Chondrocyte (in vitro differentiated cells): Measurements from ENCODE around the gene RNASE7. TPM values are rescaled to one million over a fixed set of nuclear protein-coding genes. Genes with fewer than 3 reads are reported as not detected.

Experiments
- DNase-seq: peaks from one replicate; pipeline ENCODE4 v3.0.0; 2021; ENCODE audit warnings: mixed read lengths, low spot score
- H3K27ac Mint-ChIP-seq: one replicate; pipeline ENCODE4 v1.8.0; 2021; ENCODE audit warnings: mild to moderate bottlenecking, moderate library complexity, mixed read lengths; ENCODE audit not compliant: unreplicated experiment
- H3K27me3 Mint-ChIP-seq: 2 replicates; pipeline ENCODE4 v1.8.0; 2021; ENCODE audit warnings: low read depth, mixed read lengths
- H3K36me3 Mint-ChIP-seq: 2 replicates; pipeline ENCODE4 v1.8.0; 2021; ENCODE audit warnings: low read depth, mixed read lengths
- H3K4me1 Mint-ChIP-seq: 2 replicates; pipeline ENCODE4 v1.8.0; 2021; ENCODE audit warnings: low read depth, mild to moderate bottlenecking, mixed read lengths
- H3K4me3 Mint-ChIP-seq: one replicate; pipeline ENCODE4 v1.8.0; 2021; ENCODE audit warnings: mild to moderate bottlenecking, moderate library complexity, mixed read lengths; ENCODE audit not compliant: unreplicated experiment
- H3K9me3 Mint-ChIP-seq: 2 replicates; pipeline ENCODE4 v1.8.0; 2021; ENCODE audit warnings: low read depth, mixed read lengths
- CTCF ChIP-seq: fragments of 200-600 bp; sonication (generic); IDR thresholded peaks from 2 replicates; pipeline ENCODE4 v1.5.0; 2021; ENCODE audit warnings: antibody characterized with exemption, mild to moderate bottlenecking, moderate library complexity
- total RNA-seq: library from RNA; stranded (reverse); gene quantifications from 3 replicates; pipeline ENCODE4 v1.2.1, GENCODE V29; 2021

RNASE7 gene
- total RNA-seq, 1 donor from 2014 or later: not detected

DNA sequence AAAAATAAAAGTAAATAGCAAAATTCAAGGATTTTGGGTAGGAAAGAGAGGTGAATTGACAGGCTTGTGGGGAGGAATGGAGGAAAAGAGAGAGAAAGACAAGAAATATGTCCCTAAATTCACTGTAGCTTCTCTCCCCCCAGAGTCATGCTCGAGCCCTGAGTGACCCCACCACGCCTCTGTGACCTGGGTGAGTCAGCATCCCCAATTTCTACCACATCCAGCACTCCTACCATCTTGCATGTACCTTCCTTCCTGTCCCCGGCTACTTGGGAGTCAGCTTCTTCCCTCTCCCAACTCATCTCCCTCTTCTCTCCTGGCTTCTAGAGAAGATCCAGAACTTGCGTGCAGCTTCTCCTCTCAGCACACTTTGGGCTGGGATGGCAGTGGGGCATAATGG, 46.5 kb downstream of the RNASE7 start:
- Mint-ChIP-seq H3K27ac (peak overlapping the region; percentile 74), H3K9me3 (no peaks in the 10 kb centered on the region), H3K4me3 (no peak overlapping the region), H3K27me3 (no peaks in the 10 kb centered on the region), H3K4me1 (peaks cover 41% of the 10 kb centered on the region), H3K36me3 (peaks cover 42% of the 10 kb centered on the region)
- no peak for TF ChIP-seq CTCF
- DNase-seq: no peak

DNA sequence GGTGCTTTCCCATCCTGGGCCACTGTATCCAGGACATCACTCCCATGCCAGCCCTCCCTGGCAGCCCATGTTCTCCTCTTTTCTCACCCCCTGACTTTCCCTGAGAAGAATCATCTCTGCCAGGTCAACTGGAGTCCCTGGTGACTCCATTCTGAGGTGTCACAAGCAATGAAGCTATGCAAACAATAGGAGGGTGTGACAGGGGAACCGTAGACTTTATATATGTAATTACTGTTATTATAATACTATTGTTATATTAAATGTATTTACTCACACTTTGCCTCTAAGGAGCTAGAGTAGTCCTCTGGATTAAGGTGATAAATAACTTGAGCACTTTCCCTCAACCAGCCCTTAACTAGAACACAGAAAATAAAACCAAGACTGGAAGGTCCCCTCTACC, 47.1 kb downstream of the RNASE7 start:
- no peaks in the 10 kb centered on the region for H3K9me3 Mint-ChIP-seq
- H3K27ac Mint-ChIP-seq: peak overlapping the region; percentile 74
- no peak overlapping the region for H3K4me3 Mint-ChIP-seq

GRCh38 chr14:21089877-21090193, 47.7 kb downstream of the RNASE7 start:
- no peak for DNase-seq
- Mint-ChIP-seq H3K4me1 (peaks cover 40% of the 10 kb centered on the region), H3K27ac (no peak overlapping the region), H3K36me3 (peaks cover 33% of the 10 kb centered on the region), H3K9me3 (no peaks in the 10 kb centered on the region), H3K27me3 (no peaks in the 10 kb centered on the region), H3K4me3 (no peak overlapping the region)
- TF ChIP-seq CTCF: no peak

More for the DNA sequence above, 47.1 kb downstream of the RNASE7 start:
- Mint-ChIP-seq H3K4me1 (peaks cover 43% of the 10 kb centered on the region), H3K36me3 (peaks cover 39% of the 10 kb centered on the region), H3K27me3 (no peaks in the 10 kb centered on the region)
- no peak for DNase-seq
- no peak for TF ChIP-seq CTCF

DNA sequence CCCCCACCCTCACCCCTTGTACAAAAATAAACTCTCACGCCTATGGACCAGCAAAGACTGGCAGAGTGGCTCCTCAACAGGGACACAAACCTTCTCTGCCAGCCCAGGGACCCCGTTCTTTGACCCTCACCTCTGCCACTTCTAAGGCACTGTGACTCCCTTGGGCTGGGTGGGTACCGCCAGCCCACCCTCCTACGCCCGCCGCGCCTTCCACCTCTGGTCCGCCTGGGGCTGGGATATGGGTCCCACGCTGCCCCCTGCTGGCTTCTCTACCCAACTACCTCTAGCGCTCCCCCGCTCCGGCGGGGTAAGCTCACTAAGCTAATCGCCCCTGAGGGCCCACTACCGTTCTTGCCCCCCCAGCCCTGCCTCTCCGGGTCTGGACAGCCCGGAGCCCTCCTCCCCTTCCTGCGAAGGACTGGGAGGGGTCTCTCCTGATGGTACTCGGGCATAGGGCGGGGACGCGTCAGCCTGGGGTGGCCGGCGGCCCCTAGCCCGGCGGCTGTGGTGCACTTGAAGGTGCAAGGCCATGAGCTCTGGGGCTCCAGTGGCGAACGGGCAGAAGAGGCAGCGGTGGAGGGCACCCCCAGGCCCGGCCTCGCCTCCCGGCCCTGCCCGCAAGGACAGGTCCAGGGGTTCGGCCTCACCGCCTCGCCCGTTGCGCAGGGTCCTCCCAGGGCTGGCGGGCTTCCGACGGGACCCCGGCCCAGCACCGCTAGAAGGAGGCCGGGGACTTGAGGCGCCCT, 48.2 kb downstream of the RNASE7 start:
- peak overlapping the region; percentile 68 for H3K27ac Mint-ChIP-seq
- no peak for DNase-seq
- H3K36me3 Mint-ChIP-seq: peaks cover 31% of the 10 kb centered on the region
- no peaks in the 10 kb centered on the region for H3K27me3 Mint-ChIP-seq
- no peaks in the 10 kb centered on the region for H3K9me3 Mint-ChIP-seq
- peaks cover 43% of the 10 kb centered on the region for H3K4me1 Mint-ChIP-seq
- TF ChIP-seq CTCF: peak; percentile 79
- no peak overlapping the region for H3K4me3 Mint-ChIP-seq

DNA sequence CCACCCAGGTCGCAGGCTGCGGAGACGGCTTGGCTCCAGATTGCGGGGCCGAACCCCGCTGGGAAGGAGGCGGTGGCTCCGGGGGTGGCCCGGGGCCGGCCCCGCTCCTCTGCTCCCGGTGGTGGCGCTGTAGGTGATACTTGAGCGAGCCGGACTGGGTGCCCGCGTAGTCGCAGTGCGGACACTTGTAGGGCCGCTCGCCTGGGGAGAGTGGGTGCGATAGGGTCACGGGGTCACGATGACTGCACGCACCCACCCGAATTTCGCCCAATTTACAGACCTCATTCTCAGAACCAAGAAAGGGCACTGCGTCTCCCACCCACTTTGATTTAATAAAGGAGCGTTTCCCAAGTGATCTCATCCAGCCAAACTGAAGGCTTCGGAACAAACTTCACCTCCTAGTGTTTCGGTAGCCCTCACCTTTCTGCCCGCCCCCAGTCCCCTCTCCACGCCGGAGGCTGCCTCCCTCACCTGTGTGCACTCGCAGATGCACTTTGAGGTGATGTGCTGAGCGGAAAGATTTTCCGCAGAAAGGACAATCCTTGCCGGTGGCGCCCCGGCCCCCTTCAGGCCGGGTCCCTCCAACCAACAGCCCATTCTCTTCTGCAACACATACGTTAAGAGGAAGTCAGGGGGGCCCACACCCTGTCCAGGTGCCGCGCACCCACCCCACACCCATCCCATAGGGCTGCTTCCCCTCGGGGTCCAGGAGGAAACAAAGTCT, 48.9 kb downstream of the RNASE7 start:
- DNase-seq: no peak
- Mint-ChIP-seq H3K9me3 (no peaks in the 10 kb centered on the region), H3K27me3 (no peaks in the 10 kb centered on the region), H3K27ac (no peak overlapping the region), H3K36me3 (peaks cover 25% of the 10 kb centered on the region), H3K4me1 (peaks cover 50% of the 10 kb centered on the region), H3K4me3 (no peak overlapping the region)
- TF ChIP-seq CTCF: no peak
